ENCODE results near the gene KLF7.

DNA sequence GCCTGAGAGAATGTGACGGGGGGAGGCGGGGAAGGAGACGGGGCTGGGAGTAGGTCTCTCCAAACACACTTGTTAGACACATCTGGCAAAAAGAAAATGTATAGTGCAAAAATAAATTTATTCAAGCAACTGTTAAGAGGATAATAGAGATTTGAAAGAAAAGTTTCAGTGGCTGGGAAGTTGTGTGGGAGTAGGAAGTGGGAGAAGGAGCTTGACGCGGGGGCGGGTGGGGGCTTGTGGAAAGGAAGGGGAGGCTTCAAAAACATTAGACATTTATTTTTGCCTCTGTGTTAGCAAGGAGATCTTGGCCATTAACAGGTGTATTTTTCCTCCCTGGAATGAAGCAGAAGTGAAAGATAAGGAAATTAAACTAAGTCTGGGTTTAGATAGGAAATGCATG, 90.3 kb downstream of the KLF7 start:
- TF ChIP-seq, protein P1, sequence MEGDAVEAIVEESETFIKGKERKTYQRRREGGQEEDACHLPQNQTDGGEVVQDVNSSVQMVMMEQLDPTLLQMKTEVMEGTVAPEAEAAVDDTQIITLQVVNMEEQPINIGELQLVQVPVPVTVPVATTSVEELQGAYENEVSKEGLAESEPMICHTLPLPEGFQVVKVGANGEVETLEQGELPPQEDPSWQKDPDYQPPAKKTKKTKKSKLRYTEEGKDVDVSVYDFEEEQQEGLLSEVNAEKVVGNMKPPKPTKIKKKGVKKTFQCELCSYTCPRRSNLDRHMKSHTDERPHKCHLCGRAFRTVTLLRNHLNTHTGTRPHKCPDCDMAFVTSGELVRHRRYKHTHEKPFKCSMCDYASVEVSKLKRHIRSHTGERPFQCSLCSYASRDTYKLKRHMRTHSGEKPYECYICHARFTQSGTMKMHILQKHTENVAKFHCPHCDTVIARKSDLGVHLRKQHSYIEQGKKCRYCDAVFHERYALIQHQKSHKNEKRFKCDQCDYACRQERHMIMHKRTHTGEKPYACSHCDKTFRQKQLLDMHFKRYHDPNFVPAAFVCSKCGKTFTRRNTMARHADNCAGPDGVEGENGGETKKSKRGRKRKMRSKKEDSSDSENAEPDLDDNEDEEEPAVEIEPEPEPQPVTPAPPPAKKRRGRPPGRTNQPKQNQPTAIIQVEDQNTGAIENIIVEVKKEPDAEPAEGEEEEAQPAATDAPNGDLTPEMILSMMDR (IDR thresholded peaks at IDR 0.05; ENCODE audit: poor library complexity) = no peak
- TF ChIP-seq EZH2 (IDR thresholded peaks at IDR 0.05; ENCODE audit: borderline replicate concordance) = no peak
